GM18909 (cell line): ENCODE measurements around the gene CTNNA2.

ENCODE experiments used
- ATAC-seq: cut with Tn5 transposase; IDR thresholded peaks from one replicate; pipeline ENCODE4 v1.9.1; 2021; ENCODE audit warnings: mild to moderate bottlenecking; ENCODE audit not compliant: unreplicated experiment, poor library complexity

CTNNA2 gene

DNA sequence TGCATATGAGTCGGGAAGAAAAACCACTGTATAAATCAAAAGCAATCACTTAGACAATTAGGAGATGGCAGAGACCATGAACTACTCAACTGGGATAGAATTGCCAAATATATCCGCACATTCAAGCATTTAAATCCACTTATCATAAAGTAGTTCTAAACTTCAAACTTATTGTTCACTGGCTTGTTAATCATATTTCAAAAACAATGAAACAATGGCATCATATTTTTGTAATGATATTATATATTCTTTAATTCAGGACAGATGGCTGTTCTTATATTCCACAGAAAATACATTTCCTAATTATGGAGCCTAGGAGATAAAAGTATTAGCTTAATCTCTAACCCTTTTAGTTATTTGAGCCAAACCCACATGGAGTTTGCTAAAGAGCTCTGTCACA is 263.6 kb downstream of the CTNNA2 start:
- no peak for ATAC-seq

DNA sequence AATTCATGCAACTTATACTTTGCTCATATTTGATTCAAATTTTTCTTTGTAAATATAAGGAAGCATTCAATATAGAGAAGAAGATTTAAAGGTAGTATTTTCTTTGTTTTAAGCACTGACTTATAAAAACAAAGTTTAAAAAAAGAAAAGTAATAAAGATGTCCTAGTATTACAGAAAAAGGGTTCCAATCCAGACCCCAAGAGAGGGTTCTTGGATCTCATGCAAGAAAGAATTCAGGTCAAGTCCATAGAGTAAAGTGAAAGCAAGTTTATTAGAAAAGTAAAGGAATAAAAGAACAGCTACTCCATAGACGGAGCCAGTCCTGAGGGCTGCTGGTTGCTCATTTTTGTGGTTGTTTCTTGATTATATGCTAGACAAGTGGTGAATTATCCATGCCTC is 267.9 kb downstream of the CTNNA2 start:
- no peak for ATAC-seq

DNA sequence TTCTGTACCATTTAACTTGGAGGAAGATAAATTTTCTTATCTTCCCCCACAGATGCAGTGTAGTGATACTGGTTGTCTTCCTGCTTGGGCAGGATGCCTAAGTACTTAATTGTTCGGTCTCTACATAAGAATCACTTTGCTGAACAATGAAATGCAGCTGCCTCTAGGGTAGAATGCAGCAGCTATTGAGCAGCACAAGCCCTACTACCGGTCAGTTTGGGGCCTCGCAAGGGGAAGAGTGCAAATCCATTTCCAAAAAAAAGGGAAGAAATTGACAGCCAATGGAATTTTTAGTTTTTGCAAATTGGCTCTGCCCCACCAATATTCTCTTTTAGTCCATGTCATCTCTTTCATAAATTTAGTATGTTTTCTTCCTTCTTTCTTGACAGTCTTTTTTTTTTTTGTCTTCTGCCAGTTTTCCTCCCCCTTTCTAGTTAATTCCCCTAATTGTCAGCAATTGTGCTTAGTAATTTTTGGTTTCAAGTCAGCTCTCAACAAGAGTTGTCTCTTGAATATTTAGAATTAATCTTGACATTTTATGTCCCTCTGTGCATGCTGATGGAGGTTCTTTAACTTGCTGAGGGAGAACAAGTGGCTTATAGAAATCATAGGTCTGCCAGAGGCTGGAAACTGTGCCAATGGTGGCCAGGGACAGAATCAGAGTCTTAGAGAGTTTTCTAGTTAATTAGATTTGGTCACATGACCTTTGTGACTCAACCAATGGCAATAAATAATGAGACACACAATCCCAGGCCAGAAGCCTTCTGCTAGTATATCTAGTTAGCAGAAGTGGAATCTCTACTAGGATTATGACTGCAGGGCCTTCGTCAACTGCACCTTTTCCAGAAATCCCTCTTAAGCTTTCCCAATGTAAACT is 270.0 kb downstream of the CTNNA2 start:
- no peak for ATAC-seq

DNA sequence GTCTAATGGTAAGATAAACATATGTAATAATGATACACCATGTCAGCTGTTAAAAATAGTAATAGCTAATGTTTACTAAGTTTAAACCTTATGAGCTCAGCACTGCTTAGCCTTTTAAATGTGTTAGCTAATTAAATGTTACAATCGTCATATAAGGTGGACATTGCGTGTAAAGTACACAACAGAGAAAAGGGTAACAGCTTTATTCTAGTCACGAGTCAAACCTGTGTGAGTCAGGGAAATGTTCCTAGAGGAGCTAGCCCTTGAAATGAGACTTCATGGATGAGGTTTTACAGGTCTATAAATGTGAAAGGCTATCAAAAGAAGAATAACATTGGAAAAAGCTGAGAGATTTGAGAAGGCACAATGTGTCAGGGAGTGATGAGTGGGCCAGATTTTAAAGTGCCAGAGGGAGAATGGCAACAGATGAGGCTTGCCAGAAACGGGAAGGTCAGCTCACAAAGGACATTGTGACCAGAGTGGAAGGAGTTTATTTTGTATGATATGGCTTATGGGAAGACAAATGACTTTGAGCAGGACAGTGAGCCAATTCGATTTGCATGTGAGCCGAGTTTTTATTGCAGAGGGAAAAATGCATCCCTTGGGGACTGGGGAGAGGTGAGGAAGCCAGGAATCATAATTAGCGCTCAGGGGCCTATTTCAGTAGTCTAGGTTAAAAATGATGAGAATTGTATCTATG is 276.3 kb downstream of the CTNNA2 start:
- ATAC-seq: no peak

GRCh38 chr2:79789811-79790210 is 277.0 kb downstream of the CTNNA2 start:
- ATAC-seq: no peak

GRCh38 chr2:79792090-79792489 is 279.2 kb downstream of the CTNNA2 start:
- no peak for ATAC-seq

- no peak for ATAC-seq
Observed at GRCh38 chr2:79793006-79793405, 280.2 kb downstream of the CTNNA2 start.

DNA sequence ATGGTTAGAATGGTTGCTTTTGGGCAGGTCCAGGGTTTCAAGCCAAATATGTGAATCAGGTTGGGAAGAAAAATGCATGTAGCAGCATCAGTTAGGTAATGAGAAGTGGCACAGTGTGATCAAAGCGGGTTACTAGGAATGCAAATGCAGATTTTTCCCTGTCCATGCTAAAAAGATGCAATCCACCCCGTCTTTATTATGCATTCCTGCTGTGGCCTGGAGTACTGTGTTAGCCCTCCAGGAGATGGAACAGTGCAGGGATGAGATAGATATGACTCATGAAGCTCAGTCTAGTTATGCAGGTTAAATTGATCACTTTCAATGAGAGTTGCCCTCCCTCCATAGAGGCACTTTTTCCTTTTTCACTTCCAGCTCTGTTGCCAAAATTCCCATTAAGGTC is 283.8 kb downstream of the CTNNA2 start:
- ATAC-seq: no peak

DNA sequence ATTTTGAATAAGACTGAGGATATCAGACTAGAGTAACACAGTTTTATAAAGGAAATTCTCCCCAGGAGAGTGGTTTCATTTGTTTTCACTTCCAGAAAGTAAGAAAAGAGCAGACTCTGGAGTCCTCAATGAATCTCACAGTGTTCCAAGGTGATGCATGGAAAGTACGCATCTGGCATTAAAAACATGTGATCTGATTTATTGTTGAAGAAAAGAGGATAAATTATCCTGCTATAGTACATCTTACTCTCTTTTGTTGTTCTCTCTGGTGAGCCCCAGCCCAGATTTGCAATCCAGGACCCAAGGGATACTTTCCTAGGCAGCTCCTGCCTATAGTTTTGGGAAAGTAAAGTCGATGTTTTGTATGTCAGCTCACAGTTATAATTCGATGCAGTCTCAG is 285.9 kb downstream of the CTNNA2 start:
- ATAC-seq: no peak

DNA sequence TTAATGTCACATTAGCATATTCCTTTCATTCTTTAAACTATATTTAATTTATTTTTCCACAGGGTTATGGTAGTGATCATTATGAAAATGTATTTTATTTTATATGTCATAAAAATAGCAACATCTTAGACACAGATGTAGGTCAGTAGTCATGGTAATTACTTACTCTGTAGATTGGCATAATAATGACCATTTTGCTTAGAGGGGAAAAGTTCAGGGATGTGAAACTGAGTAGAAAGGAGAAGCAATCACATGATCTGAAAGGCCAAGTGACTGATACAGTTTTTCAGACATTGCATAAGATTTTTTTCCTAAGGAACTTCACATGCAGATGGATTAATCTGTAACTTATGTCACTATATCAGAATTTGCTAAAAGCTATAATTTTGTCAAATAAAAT is 286.9 kb downstream of the CTNNA2 start:
- no peak for ATAC-seq

DNA sequence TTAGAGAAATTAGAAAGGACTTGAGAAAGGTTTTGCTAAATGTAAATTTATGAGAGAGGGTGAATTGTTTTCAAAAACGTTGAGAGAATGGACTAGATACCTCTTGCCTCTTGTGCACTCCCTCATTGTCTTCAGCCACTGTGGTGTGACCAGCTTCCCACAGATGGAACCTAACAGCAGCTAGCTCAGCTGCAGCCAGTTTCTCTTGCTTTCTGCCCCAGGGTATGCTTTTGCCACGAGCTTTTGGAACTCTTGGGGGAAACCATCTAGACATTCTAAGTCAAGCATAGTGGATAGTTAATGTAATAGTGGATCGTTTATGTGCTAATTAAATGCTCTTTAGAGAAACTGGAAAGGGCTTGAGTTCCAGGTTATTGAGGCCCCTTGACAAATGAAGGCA is 288.2 kb downstream of the CTNNA2 start:
- no peak for ATAC-seq

DNA sequence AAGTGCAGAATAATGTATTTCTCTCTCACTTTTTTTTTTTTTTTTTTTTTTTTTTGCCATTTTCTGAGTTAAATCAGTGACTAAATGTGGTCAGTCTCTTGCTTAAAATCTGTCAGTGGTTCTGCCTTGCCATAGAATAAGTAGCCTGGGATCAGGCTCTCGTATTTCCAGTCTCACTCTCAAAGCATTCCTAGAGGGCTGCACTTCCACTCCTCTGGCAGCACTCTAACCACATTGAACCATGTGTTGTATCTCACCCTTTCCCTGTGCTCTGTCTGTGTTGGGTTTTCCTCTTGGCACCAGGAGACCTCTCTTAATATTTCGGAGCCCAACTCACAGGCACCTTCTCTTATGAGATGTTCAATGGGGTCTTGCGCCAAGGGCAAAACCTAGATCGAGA is 304.4 kb downstream of the CTNNA2 start:
- no peak for ATAC-seq

GRCh38 chr2:79820281-79820680 is 307.4 kb downstream of the CTNNA2 start:
- ATAC-seq: no peak

GRCh38 chr2:79822136-79822535 is 309.3 kb downstream of the CTNNA2 start:
- no peak for ATAC-seq

DNA sequence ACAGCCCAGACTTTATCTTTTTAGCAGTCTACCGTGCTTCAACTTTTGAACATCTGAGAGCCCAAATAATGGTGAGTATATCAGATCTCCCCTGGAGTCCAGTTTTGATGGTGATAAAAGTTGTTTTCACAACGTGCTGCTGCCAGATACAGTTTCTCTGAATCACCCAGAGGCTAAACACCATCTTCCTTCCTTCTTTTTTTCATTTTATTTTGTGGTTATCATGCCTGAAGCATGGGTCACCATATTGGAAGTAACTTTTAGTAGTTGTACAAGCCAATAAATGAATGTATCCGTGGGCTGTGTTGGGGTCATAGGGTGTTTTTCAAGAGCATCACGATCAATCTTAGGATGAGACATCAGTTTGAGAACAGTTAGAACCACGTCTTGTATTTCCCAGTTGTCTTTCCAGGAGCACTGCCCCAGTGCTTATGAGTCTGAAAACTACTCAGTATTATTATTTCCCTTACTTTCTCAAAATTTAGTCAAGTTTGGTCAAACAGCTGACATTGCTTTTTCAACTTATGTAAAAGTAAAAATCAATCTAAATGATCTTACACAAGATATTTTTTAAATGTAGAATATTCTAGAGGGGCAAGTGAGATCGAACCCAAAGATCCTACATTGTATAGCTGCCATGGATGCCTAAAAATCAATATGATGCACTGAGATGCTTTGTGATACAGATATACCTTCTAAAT is 311.4 kb downstream of the CTNNA2 start:
- ATAC-seq: no peak

DNA sequence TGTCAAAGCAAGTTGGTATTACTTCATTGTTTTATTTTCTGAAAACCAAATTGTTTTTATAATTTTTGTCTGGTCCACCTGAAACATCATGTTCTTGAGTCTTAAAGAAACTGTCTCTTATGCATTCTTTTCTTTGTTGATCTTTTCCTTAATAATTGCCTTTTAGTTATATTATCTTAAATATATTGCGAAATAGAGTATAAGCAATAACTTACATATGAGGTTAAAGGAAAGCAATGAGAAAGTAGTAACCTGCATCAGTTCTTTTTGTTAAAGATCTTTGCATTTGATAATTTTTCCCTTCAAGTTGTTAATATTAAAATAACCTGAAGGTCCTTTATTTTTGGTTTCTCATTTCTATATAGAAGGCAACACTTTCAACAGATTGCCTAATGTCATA is 315.0 kb downstream of the CTNNA2 start:
- no peak for ATAC-seq

- no peak for ATAC-seq
Observed at GRCh38 chr2:79830501-79830900, 317.6 kb downstream of the CTNNA2 start.

DNA sequence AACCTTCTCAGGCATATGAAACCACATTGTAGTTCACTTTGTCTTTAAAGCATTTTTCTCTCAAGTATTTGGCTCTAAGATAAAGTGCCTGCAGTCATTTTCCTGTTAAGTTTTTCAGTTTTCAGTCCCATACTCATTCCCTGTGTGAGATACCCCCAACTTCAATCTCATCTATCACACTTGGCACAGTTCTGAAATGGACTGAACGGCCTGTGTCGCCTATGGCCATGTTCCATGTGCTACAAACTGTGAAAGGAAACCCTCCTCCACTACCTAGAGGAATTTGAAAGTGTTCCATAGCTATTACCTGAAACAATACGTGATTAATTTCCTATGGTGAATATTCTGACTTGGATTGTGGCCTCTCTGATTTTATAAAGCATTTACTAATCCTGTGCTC is 319.1 kb downstream of the CTNNA2 start:
- ATAC-seq: no peak

GRCh38 chr2:79832511-79833234 is 319.8 kb downstream of the CTNNA2 start:
- ATAC-seq: no peak

DNA sequence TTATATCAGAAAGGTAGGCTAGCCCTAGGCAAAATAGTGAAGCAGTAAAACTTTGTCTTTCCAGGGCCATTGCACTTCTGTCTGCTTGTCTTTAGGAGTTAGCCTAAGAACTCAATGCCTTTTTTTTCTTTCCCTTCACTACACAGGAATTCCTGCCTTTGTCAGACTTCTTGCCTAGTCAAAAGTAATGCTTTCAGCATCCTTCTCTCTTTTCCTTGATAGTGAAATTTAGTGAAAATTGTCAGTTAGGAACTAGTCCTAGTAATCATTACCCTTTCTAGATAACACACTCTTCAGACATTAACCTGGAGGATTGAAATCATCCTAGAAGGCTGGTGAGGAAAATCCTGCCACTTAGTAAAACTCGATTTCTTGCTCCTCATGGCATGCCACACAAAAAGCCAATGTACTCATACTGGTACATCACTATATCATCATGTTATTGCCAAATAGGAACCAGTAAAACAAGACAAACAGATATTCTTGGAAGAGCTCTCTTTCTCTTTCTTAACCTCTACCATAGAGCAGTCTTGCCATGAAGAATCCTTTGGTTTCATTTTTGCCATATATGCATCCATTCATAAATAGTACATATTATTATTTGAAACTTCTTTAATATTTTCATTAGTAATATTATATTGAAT is 320.5 kb downstream of the CTNNA2 start:
- no peak for ATAC-seq
